ENCODE results near the gene TMEM150A.

GRCh38 chr2:85615413-85615728 lies 12.9 kb upstream of the TMEM150A start:
- TF ChIP-seq GATA2 (IDR thresholded peaks at IDR 0.05; ENCODE audit: low read depth, low read length) (no peak), GATA3 (IDR thresholded peaks at IDR 0.05; ENCODE audit: low read depth, low read length) (no peak)
